GM23338 (cell line): Measurements from ENCODE around the gene RBP3. TPM values are rescaled to one million over a fixed set of nuclear protein-coding genes. Genes with fewer than 3 reads are reported as not detected.

ENCODE experiments used
- ATAC-seq: fragments of 200-7000 bp; cut with Tn5 transposase; 3 replicates; pipeline ENCODE4 v1.9.1; 2020
- DNase-seq: peaks from one replicate; pipeline ENCODE4 v3.0.0-alpha.2; 2015; ENCODE audit warnings: low spot score
- H2AFZ ChIP-seq: fragments of 200-600 bp; sonication (generic); 2 replicates; pipeline ENCODE4 v1.8.0; 2016; ENCODE audit warnings: antibody characterized with exemption, mild to moderate bottlenecking, moderate library complexity
- H3F3A ChIP-seq: fragments of 200-600 bp; sonication (generic); replicated peaks from 2 replicates; pipeline ENCODE4 v1.8.0; 2017; ENCODE audit warnings: antibody characterized with exemption, mixed run types, low read depth
- H3K27ac ChIP-seq: fragments of 200-600 bp; sonication (generic); 2 replicates; pipeline ENCODE4 v1.6.1; 2016; ENCODE audit warnings: low read depth
- H3K27me3 ChIP-seq: fragments of 200-600 bp; sonication (generic); 2 replicates; pipeline ENCODE4 v1.8.0; 2016; ENCODE audit warnings: mild to moderate bottlenecking, mixed run types, moderate library complexity; ENCODE audit not compliant: insufficient read depth
- H3K36me3 ChIP-seq: fragments of 200-600 bp; sonication (generic); 2 replicates; pipeline ENCODE4 v1.8.0; 2016; ENCODE audit warnings: mild to moderate bottlenecking; ENCODE audit not compliant: insufficient read depth
- H3K4me1 ChIP-seq: fragments of 200-600 bp; sonication (generic); 2 replicates; pipeline ENCODE4 v1.8.0; 2016; ENCODE audit warnings: mild to moderate bottlenecking, moderate library complexity; ENCODE audit not compliant: insufficient read depth
- H3K4me2 ChIP-seq: fragments of 200-600 bp; sonication (generic); 2 replicates; pipeline ENCODE4 v1.7.1; 2017; ENCODE audit warnings: mixed run types
- H3K4me3 ChIP-seq: fragments of 200-600 bp; sonication (generic); 2 replicates; pipeline ENCODE4 v1.6.1; 2016; ENCODE audit warnings: mixed run types
- H3K79me2 ChIP-seq: fragments of 200-600 bp; sonication (generic); replicated peaks from 2 replicates; pipeline ENCODE4 v1.8.0; 2017; ENCODE audit warnings: mild to moderate bottlenecking; ENCODE audit not compliant: insufficient read depth
- H3K9me2 ChIP-seq: fragments of 200-600 bp; sonication (generic); 2 replicates; pipeline ENCODE4 v1.8.0; 2017; ENCODE audit not compliant: insufficient read depth
- H4K20me1 ChIP-seq: fragments of 200-600 bp; sonication (generic); replicated peaks from 2 replicates; pipeline ENCODE4 v1.8.0; 2017; ENCODE audit warnings: mild to moderate bottlenecking; ENCODE audit not compliant: insufficient read depth
- H3K27ac Mint-ChIP-seq: 2 replicates; pipeline ENCODE4 v1.8.0; 2020; ENCODE audit warnings: inconsistent platforms, mild to moderate bottlenecking, moderate library complexity, mixed read lengths
- H3K27me3 Mint-ChIP-seq: 3 replicates; pipeline ENCODE4 v1.8.0; 2022; ENCODE audit warnings: low read depth, mild to moderate bottlenecking, moderate library complexity, mixed read lengths, inconsistent platforms; ENCODE audit not compliant: insufficient read depth, poor library complexity
- H3K36me3 Mint-ChIP-seq: 3 replicates; pipeline ENCODE4 v1.8.0; 2021; ENCODE audit warnings: low read depth, mild to moderate bottlenecking, inconsistent platforms, moderate library complexity, mixed read lengths
- H3K4me1 Mint-ChIP-seq: 3 replicates; pipeline ENCODE4 v1.8.0; 2020; ENCODE audit warnings: mild to moderate bottlenecking, inconsistent platforms, mixed read lengths
- H3K4me3 Mint-ChIP-seq: 3 replicates; pipeline ENCODE4 v1.8.0; 2021; ENCODE audit warnings: moderate library complexity, mild to moderate bottlenecking, inconsistent platforms, mixed read lengths
- H3K9me3 Mint-ChIP-seq: 3 replicates; pipeline ENCODE4 v1.8.0; 2020; ENCODE audit warnings: moderate library complexity, mild to moderate bottlenecking, inconsistent platforms, mixed read lengths
- CREB1 ChIP-seq: fragments of 250-450 bp; sonication (Bioruptor Pico); IDR thresholded peaks from 2 replicates; pipeline ENCODE4 v1.5.0; 2020; ENCODE audit warnings: low read depth, mild to moderate bottlenecking, moderate library complexity
- EZH2 ChIP-seq: fragments of 200-600 bp; sonication (generic); IDR thresholded peaks from one replicate; pipeline ENCODE4 v1.8.0; 2017; ENCODE audit warnings: antibody characterized with exemption, mild to moderate bottlenecking, low read depth; ENCODE audit not compliant: unreplicated experiment
- EZH2phosphoT487 ChIP-seq: fragments of 200-600 bp; sonication (generic); IDR thresholded peaks from one replicate; pipeline ENCODE4 v1.8.1; 2018; ENCODE audit warnings: antibody characterized with exemption; ENCODE audit not compliant: unreplicated experiment
- JUNB ChIP-seq: IDR thresholded peaks from one replicate; pipeline ENCODE4 v1.6.1; 2016; ENCODE audit warnings: antibody characterized with exemption; ENCODE audit not compliant: unreplicated experiment
- NANOG ChIP-seq: IDR thresholded peaks from 2 replicates; pipeline ENCODE4 v1.6.1; 2016; ENCODE audit warnings: antibody characterized with exemption, borderline replicate concordance
- POLR2AphosphoS5 ChIP-seq: IDR thresholded peaks from 2 replicates; pipeline ENCODE4 v1.6.1; 2016; ENCODE audit warnings: antibody characterized with exemption, low read depth
- STAT1 ChIP-seq: IDR thresholded peaks from one replicate; pipeline ENCODE4 v1.6.1; 2016; ENCODE audit warnings: antibody characterized with exemption; ENCODE audit not compliant: unreplicated experiment
- ZNF114 ChIP-seq: fragments of 250-450 bp; sonication (Bioruptor Pico); IDR thresholded peaks from 2 replicates; pipeline ENCODE4 v1.5.0; 2020; ENCODE audit warnings: mild to moderate bottlenecking, moderate library complexity
- ZNF331 ChIP-seq: fragments of 250-450 bp; sonication (Bioruptor Pico); IDR thresholded peaks from 2 replicates; pipeline ENCODE4 v1.5.0; 2020; ENCODE audit warnings: low read depth, mild to moderate bottlenecking, moderate library complexity
- ZNF462 ChIP-seq: fragments of 250-450 bp; sonication (Bioruptor Pico); IDR thresholded peaks from 2 replicates; pipeline ENCODE4 v1.5.0; 2020; ENCODE audit warnings: mild to moderate bottlenecking, moderate library complexity
- polyA plus RNA-seq: library from polyadenylated mRNA; unstranded; fragments of >200 nt; fragmentation: Nextera tagmentation; extraction: Ambion mirVana; gene quantifications from 2 replicates; pipeline ENCODE4 v1.2.1, GENCODE V29; 2016
- total RNA-seq: library from RNA; depleted of rRNA; stranded (reverse); fragments of >200 nt; shearing (Covaris generic); gene quantifications from 2 replicates; pipeline ENCODE4 v1.2.3, GENCODE V29; 2014
- TF ChIP-seq, protein P1 (sequence below): IDR thresholded peaks from 2 replicates; pipeline ENCODE4 v1.6.1; 2016; ENCODE audit warnings: antibody characterized with exemption
- TF ChIP-seq, protein P2 (sequence below), 2 experiments: fragments of 200-600 bp in 1 of 2; sonication (generic) in 1 of 2; conservative IDR thresholded peaks; 2 replicates each; pipeline versions ENCODE4 v1.5.1 to v1.6.1; 2016 to 2017; ENCODE audit warnings: antibody characterized with exemption in 2 of 2, low read depth in 2 of 2, mild to moderate bottlenecking in 2 of 2, moderate library complexity in 1 of 2
- TF ChIP-seq, protein P3 (sequence below): IDR thresholded peaks from one replicate; pipeline ENCODE4 v1.6.1; 2018; ENCODE audit warnings: antibody characterized with exemption; ENCODE audit not compliant: unreplicated experiment

The RBP3 gene
- total and polyA plus RNA-seq, 2 experiments from 2014 or later = not detected

GRCh38 chr10:47378183-47378510 is 30.0 kb downstream of the RBP3 start:
- Histone ChIP-seq H3K9me2 (no peaks in the 10 kb centered on the region), H3K27ac (no peak overlapping the region), H3F3A (no peaks in the 10 kb centered on the region), H3K36me3 (no peaks in the 10 kb centered on the region), H4K20me1 (no peaks in the 10 kb centered on the region), H3K4me1 (peaks cover 20% of the 10 kb centered on the region), H3K4me2 (no peak overlapping the region), H2AFZ (no peak overlapping the region), H3K27me3 (no peaks in the 10 kb centered on the region), H3K4me3 (no peak overlapping the region), H3K79me2 (no peaks in the 10 kb centered on the region)
- no peak for DNase-seq
- peaks cover 39% of the 10 kb centered on the region for H3K4me1 Mint-ChIP-seq
- H3K27ac Mint-ChIP-seq = no peak overlapping the region
- H3K4me3 Mint-ChIP-seq = no peak overlapping the region
- no peaks in the 10 kb centered on the region for H3K9me3 Mint-ChIP-seq
- no peak for ATAC-seq
- H3K36me3 Mint-ChIP-seq = no peaks in the 10 kb centered on the region; the same call in 1 of the 3 replicates
- peaks cover 14% of the 10 kb centered on the region for H3K27me3 Mint-ChIP-seq
- TF ChIP-seq, protein P1, sequence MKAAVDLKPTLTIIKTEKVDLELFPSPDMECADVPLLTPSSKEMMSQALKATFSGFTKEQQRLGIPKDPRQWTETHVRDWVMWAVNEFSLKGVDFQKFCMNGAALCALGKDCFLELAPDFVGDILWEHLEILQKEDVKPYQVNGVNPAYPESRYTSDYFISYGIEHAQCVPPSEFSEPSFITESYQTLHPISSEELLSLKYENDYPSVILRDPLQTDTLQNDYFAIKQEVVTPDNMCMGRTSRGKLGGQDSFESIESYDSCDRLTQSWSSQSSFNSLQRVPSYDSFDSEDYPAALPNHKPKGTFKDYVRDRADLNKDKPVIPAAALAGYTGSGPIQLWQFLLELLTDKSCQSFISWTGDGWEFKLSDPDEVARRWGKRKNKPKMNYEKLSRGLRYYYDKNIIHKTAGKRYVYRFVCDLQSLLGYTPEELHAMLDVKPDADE = no peak
- TF ChIP-seq NANOG (no peak), ZNF114 (CRISPR knock-in tag) (no peak), JUNB (no peak), ZNF462 (no peak), ZNF331 (CRISPR knock-in tag) (no peak), CREB1 (no peak), STAT1 (no peak), POLR2AphosphoS5 (no peak), EZH2 (no peak), EZH2phosphoT487 (no peak)
- TF ChIP-seq, protein P2, sequence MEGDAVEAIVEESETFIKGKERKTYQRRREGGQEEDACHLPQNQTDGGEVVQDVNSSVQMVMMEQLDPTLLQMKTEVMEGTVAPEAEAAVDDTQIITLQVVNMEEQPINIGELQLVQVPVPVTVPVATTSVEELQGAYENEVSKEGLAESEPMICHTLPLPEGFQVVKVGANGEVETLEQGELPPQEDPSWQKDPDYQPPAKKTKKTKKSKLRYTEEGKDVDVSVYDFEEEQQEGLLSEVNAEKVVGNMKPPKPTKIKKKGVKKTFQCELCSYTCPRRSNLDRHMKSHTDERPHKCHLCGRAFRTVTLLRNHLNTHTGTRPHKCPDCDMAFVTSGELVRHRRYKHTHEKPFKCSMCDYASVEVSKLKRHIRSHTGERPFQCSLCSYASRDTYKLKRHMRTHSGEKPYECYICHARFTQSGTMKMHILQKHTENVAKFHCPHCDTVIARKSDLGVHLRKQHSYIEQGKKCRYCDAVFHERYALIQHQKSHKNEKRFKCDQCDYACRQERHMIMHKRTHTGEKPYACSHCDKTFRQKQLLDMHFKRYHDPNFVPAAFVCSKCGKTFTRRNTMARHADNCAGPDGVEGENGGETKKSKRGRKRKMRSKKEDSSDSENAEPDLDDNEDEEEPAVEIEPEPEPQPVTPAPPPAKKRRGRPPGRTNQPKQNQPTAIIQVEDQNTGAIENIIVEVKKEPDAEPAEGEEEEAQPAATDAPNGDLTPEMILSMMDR (conservative IDR thresholded peaks at IDR 0.05; ENCODE audit: low read depth in 2 of 2) = no peak
- TF ChIP-seq, protein P3, sequence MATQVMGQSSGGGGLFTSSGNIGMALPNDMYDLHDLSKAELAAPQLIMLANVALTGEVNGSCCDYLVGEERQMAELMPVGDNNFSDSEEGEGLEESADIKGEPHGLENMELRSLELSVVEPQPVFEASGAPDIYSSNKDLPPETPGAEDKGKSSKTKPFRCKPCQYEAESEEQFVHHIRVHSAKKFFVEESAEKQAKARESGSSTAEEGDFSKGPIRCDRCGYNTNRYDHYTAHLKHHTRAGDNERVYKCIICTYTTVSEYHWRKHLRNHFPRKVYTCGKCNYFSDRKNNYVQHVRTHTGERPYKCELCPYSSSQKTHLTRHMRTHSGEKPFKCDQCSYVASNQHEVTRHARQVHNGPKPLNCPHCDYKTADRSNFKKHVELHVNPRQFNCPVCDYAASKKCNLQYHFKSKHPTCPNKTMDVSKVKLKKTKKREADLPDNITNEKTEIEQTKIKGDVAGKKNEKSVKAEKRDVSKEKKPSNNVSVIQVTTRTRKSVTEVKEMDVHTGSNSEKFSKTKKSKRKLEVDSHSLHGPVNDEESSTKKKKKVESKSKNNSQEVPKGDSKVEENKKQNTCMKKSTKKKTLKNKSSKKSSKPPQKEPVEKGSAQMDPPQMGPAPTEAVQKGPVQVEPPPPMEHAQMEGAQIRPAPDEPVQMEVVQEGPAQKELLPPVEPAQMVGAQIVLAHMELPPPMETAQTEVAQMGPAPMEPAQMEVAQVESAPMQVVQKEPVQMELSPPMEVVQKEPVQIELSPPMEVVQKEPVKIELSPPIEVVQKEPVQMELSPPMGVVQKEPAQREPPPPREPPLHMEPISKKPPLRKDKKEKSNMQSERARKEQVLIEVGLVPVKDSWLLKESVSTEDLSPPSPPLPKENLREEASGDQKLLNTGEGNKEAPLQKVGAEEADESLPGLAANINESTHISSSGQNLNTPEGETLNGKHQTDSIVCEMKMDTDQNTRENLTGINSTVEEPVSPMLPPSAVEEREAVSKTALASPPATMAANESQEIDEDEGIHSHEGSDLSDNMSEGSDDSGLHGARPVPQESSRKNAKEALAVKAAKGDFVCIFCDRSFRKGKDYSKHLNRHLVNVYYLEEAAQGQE = no peak
